ENCODE data around the gene ERI2.

ERI2 gene

GRCh38 chr16:20806168-20807050 is at the start of gene ERI2, which contains the start of gene REXO5:
Gene ERI2 (minus strand): TSS chr16:20806472. CDS start chr16:20806430, 42 bp downstream.
Gene REXO5 (plus strand): TSS chr16:20806527. CDS start chr16:20806954, 427 bp downstream.
- DNase-seq: peak; percentile 81

GRCh38 chr16:20854963-20855362 is 48.7 kb upstream of the ERI2 start:
- DNase-seq: no peak

- DNase-seq: no peak
These were observed 47.8 kb upstream of the ERI2 start for GRCh38 chr16:20853981-20854620.

DNA sequence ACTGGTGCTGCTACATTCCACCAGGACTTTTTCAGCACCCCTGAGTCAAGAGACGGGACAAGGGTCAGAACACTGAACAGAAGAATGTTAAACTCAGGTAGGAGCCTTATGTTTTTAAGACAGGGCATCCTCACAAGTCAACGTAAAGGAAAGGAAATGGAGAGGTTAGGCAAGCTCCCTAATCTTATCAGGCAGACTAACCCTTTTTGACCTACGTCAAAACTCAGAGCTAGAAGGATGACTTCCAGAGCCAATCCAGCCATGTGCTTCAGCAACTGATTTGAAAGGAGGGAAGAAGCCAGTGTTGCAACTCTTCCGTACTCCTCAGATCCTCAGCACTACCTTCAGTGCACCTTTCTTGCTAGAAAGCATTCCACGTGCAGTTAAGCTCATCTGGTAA is 46.9 kb upstream of the ERI2 start:
- no peak for DNase-seq

- DNase-seq: no peak
These were observed 45.3 kb upstream of the ERI2 start for GRCh38 chr16:20851601-20852000.

DNA sequence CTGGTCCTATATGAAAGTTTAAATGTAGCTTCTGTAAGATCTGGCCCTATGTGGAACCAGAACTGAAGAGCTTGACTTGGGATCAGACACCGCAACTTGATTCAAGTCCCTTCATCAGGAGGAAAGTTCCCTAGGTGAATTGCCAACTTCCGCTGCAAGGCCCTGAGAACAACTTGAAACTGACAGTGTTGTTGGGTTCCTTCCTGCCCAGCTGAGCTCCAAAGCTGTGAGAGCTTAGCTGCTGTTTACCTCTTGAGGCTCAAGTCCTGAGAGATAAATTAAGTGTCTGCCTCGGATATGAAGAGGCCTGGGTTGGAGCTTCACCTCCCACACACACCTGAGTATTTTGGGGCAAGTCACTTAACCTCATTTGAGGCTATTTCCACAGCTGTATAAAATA is 44.7 kb upstream of the ERI2 start:
- no peak for DNase-seq

- DNase-seq: peak; percentile 5
These were observed 43.5 kb upstream of the ERI2 start for GRCh38 chr16:20849589-20850390.

DNA sequence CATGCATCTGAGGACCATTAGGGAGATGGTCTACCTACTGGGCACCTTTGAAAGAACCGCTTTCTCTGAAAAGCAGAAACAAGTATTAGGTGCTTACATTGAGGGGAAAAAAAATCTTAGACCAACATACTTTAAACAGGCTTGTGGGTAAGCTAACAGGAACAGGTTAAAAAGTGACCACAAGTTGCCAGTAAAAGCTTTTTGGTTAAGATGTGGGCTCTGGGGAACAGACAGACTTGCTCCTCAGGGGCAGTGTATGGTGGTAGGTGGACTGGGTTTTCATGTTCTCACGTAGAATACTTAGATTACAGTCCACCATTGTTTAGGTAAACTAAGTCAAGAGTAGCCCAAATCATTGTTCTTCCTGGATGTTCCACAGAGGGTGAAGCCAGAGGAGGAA is 41.3 kb upstream of the ERI2 start:
- no peak for DNase-seq

- no peak for DNase-seq
These were observed 40.3 kb upstream of the ERI2 start for GRCh38 chr16:20846551-20846950.

GRCh38 chr16:20846030-20846429 is 39.8 kb upstream of the ERI2 start:
- no peak for DNase-seq

DNA sequence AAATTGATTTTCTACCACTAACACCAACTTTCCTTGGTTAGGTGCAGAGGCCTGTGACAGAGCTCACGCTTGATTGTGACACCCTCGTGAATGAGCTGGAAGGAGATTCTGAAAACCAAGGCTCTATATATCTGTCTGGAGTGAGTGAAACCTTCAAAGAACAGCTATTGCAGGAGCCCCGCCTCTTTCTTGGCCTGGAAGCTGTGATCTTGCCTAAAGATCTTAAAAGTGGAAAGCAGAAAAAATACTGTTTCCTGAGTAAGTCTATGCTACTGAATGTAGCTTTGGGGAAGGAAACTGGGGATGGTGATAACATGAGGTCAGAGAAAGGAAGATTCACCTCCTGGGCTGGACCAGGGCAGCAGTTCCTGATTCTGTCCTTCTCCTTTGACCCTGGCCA is 38.3 kb upstream of the ERI2 start:
- DNase-seq: no peak

DNA sequence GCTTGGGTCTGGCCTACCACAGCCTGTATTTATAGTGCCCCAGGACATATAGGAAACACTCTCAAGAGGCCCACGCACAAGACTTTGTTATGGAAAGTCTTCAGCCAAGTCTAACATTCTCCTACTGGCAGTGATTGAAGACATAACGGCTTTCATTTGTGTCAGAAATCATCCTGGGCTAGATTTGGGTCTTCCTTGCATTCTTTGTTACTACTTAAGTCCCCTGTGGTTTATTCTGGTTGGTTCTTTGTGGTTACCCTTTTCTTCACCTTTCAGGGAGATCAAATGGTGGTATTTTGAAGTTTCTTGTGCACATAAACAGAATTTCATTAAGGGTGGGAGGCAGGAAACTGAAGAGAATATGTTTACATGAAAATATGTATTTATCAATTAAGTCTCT is 37.8 kb upstream of the ERI2 start:
- DNase-seq: no peak

- DNase-seq: no peak
These were observed 33.2 kb upstream of the ERI2 start for GRCh38 chr16:20839504-20839903.

DNA sequence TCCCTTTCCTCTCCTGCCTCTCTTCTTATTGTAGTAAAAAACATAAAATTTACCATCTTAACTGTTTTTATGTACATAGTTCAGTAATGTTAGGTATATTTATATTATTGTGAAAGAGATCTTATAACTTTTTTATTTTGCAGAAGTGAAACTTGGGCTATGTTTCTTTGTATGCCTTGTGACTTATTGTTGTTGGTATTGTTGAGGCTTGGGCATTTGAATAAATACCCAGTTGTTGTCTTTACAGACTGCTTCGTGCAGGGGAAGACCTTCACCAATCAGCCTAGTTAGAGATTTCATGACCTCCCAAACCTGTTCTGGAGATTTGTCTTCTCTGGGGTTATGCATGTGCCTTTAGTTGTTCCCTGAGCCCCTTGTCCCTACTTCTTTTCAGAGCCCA is 32.0 kb upstream of the ERI2 start:
- DNase-seq: no peak

- DNase-seq: no peak
These were observed 26.8 kb upstream of the ERI2 start for GRCh38 chr16:20833086-20833485.

DNA sequence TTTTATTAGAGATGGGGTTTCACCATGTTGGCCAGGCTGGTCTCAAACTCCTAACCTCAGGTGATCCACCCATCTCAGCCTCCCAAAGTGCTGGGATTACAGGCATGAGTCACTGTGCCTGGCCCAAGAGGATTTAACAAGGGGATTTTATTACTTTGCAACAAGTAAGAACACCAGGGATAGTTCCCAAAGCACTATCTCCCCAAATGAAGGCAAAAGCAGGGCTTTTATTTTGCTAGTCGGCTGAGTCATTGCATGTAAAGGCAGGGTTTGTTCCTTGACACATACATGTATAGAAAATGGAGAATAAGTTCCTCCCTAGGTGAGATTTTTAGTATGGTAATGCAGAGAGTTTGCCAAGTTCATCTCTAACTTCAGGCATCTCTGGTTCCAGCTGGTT is 24.1 kb upstream of the ERI2 start:
- DNase-seq: no peak

GRCh38 chr16:20829536-20829935 is 23.3 kb upstream of the ERI2 start:
- no peak for DNase-seq

DNA sequence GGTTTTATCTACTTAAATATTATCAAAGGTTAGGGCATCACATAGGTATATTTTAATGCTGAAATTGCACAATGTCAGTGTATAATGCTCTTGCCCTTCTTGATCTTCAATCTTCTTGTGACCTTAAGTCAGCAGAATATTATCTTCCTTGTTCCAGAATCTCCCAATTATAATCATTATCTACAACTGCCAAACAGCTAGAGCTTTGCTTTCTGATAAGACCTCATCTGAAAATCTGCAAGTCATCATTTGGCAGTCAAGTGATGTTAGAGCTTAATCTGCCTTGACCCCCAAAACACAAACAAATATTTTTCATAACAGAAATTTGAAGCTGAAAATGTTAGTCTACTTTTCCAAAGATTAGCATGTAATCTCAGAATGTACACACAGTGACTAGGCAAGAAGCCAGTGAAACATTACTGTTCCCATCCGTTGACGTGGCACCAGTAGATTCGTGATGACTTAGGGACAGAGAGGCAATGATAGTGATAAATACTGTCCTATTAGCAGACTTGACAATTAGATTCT is 19.8 kb upstream of the ERI2 start:
- DNase-seq: no peak

GRCh38 chr16:20822521-20823325 is 16.5 kb upstream of the ERI2 start:
- DNase-seq: no peak

DNA sequence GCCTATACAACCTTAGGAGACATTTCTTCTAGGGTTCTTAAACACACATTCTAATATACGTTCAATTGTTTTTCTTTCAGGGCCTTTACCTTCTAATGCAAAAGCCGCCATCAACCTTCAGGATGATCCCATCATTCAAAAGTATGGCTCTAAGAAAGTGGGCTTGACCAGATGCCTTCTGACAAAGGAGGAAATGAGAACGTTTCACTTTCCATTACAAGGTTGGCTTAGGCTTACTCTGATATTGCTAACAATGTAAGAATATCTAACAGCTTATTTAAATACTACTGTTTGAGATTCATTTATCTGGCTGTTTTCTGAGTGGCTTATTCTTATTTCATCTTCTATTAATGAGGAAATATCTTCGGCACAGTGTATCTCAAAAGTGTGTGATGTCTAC is 15.4 kb upstream of the ERI2 start:
- DNase-seq: no peak

DNA sequence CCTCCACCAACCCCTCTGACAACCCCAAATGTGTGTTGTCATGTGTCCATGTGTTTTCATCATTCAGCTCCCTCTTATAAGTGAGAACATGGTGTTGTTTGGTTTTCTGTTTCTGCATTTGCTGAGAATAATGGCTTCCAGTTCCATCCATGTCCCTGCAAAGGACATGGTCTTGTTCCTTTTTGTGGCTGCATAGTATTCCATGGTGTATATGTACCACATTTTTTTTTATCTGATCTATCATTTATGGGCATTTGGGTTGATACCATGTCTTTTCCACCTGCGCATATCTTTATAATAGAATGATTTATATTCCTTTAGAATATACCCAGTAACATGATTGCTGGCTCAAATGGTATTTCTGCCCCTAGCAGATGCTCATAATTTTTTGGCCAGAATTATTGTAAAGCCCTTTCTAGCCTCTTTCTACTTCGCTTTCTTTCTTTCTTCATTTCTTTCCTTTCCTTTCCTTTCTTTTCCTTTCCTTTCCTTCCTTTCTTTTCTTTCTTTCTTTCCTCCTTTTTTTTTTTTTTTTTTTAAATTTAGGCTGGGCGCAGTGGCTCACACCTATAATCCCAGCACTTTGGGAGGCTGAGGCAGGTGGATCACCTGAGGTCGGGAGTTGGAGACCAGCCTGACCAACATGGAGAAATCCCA is 12.8 kb upstream of the ERI2 start:
- DNase-seq: no peak

- no peak for DNase-seq
These were observed 8.5 kb upstream of the ERI2 start for GRCh38 chr16:20814784-20815183.

All from NCI-H1105 (cell line).